Measurements from ENCODE around the gene IL1A.

IL1A gene

GRCh38 chr2:112793449-112793978 is 9.2 kb upstream of the IL1A start:
- DNase-seq (ENCODE audit: low read depth in 2 of 3, low spot score in 2 of 3): no peak

GRCh38 chr2:112792419-112792818 is 8.1 kb upstream of the IL1A start:
- no peak for DNase-seq (ENCODE audit: low read depth in 2 of 3, low spot score in 2 of 3)

GRCh38 chr2:112791693-112792230 is 7.5 kb upstream of the IL1A start:
- no peak for DNase-seq (ENCODE audit: low read depth in 2 of 3, low spot score in 2 of 3)

- DNase-seq (ENCODE audit: low read depth in 2 of 3, low spot score in 2 of 3): no peak
These were observed 6.7 kb upstream of the IL1A start for GRCh38 chr2:112791019-112791418.

- DNase-seq (ENCODE audit: low read depth in 2 of 3, low spot score in 2 of 3): no peak
These were observed 6.0 kb upstream of the IL1A start for GRCh38 chr2:112790305-112790704.

GRCh38 chr2:112789186-112789585 is 4.9 kb upstream of the IL1A start:
- no peak for DNase-seq (ENCODE audit: low read depth in 2 of 3, low spot score in 2 of 3)

GRCh38 chr2:112788653-112789052 is 4.4 kb upstream of the IL1A start:
- DNase-seq (ENCODE audit: low read depth in 2 of 3, low spot score in 2 of 3): no peak

GRCh38 chr2:112787729-112788393 is 3.6 kb upstream of the IL1A start:
- DNase-seq (ENCODE audit: low read depth in 2 of 3, low spot score in 2 of 3): no peak

- no peak for DNase-seq (ENCODE audit: low read depth in 2 of 3, low spot score in 2 of 3)
These were observed 3.0 kb upstream of the IL1A start for GRCh38 chr2:112787294-112787693.

- DNase-seq (ENCODE audit: low read depth in 2 of 3, low spot score in 2 of 3): no peak
These were observed 1.0 kb downstream of the IL1A start for GRCh38 chr2:112783187-112783714.

GRCh38 chr2:112782234-112782799 is 2.0 kb downstream of the IL1A start:
- DNase-seq (ENCODE audit: low read depth in 2 of 3, low spot score in 2 of 3): no peak

- DNase-seq (ENCODE audit: low read depth in 2 of 3, low spot score in 2 of 3): no peak
These were observed 4.7 kb downstream of the IL1A start for GRCh38 chr2:112779598-112779997.

- DNase-seq (ENCODE audit: low read depth in 2 of 3, low spot score in 2 of 3): no peak
These were observed 7.3 kb downstream of the IL1A start for GRCh38 chr2:112777036-112777435.

GRCh38 chr2:112776113-112776512 is 8.2 kb downstream of the IL1A start:
- DNase-seq (ENCODE audit: low read depth in 2 of 3, low spot score in 2 of 3): no peak

GRCh38 chr2:112774536-112775285 is 9.6 kb downstream of the IL1A start:
- DNase-seq (ENCODE audit: low read depth in 2 of 3, low spot score in 2 of 3): no peak

- DNase-seq (ENCODE audit: low read depth in 2 of 3, low spot score in 2 of 3): no peak
These were observed 10.7 kb downstream of the IL1A start for GRCh38 chr2:112773556-112773955.

- no peak for DNase-seq (ENCODE audit: low read depth in 2 of 3, low spot score in 2 of 3)
These were observed 11.3 kb downstream of the IL1A start for GRCh38 chr2:112772911-112773475.

- DNase-seq (ENCODE audit: low read depth in 2 of 3, low spot score in 2 of 3): no peak
These were observed 12.0 kb downstream of the IL1A start for GRCh38 chr2:112772322-112772721.

- DNase-seq (ENCODE audit: low read depth in 2 of 3, low spot score in 2 of 3): no peak
These were observed 15.9 kb downstream of the IL1A start for GRCh38 chr2:112768432-112768831.

GRCh38 chr2:112767693-112768330 is 16.5 kb downstream of the IL1A start:
- no peak for DNase-seq (ENCODE audit: low read depth in 2 of 3, low spot score in 2 of 3)

- DNase-seq (ENCODE audit: low read depth in 2 of 3, low spot score in 2 of 3): no peak
These were observed 19.0 kb downstream of the IL1A start for GRCh38 chr2:112765251-112765650.
